Measurements from ENCODE around the gene FOLR1.

DNA sequence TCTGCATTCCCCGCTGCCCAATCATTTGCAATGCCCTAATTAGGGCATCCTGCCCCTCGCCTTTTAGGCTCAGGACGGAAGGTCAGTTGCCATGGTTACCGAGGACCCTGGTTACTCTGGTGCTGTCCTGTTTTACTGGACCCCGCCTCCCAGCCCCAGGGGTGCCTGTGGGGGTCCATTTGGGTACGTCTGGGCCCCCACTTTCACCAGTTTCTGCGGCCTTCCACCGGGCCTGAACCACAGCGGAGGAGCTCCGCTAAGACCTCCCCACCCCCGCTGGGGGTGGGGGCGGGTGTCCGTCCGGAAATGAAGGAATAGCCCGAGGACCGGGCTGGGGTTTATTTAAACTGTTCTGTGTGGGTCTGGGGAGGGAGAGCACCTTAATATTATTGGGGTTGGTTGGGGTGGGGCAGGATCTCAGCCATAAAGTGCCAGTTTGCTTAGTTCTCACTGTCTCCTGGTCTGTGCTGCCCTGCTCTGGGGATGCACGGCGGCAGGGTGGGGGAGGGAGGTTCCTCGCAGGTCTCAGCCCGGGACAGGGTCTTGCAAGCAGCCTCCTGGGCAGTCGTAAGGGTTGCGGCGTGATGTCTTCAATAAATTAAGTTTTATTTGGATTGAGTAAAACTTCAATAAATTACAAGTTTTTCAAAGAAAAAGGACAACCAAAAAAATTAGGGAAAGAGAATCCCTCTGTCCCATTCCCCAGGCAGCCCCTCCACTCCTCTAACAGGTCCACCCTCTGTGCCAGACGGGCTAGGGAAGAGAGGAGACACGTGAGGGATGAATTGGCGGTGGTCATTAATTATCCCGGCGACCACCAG lies 46.8 kb downstream of the FOLR1 start:
- TF ChIP-seq, protein P1, sequence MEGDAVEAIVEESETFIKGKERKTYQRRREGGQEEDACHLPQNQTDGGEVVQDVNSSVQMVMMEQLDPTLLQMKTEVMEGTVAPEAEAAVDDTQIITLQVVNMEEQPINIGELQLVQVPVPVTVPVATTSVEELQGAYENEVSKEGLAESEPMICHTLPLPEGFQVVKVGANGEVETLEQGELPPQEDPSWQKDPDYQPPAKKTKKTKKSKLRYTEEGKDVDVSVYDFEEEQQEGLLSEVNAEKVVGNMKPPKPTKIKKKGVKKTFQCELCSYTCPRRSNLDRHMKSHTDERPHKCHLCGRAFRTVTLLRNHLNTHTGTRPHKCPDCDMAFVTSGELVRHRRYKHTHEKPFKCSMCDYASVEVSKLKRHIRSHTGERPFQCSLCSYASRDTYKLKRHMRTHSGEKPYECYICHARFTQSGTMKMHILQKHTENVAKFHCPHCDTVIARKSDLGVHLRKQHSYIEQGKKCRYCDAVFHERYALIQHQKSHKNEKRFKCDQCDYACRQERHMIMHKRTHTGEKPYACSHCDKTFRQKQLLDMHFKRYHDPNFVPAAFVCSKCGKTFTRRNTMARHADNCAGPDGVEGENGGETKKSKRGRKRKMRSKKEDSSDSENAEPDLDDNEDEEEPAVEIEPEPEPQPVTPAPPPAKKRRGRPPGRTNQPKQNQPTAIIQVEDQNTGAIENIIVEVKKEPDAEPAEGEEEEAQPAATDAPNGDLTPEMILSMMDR (IDR thresholded peaks at IDR 0.05) = no peak
- no peak for TF ChIP-seq POLR2A (IDR thresholded peaks at IDR 0.05)
